Nephron (organoid): ENCODE results near the gene EFNA3.

Source experiments
- H3K27ac Mint-ChIP-seq, 3 experiments: 2 replicates each; pipeline ENCODE4 v1.8.0; 2020; ENCODE audit warnings: mixed read lengths in 3 of 3, mild to moderate bottlenecking in 2 of 3, moderate library complexity in 1 of 3
- H3K27me3 Mint-ChIP-seq: 2 replicates; pipeline ENCODE4 v1.8.0; 2021; ENCODE audit warnings: low read depth, mild to moderate bottlenecking, moderate library complexity, mixed read lengths
- H3K36me3 Mint-ChIP-seq: 2 replicates; pipeline ENCODE4 v1.8.0; 2020; ENCODE audit warnings: low read depth, mixed read lengths
- H3K4me1 Mint-ChIP-seq: 2 replicates; pipeline ENCODE4 v1.8.0; 2020; ENCODE audit warnings: mixed read lengths
- H3K4me3 Mint-ChIP-seq, 3 experiments: 2 replicates each; pipeline ENCODE4 v1.8.0; 2020; ENCODE audit warnings: mild to moderate bottlenecking in 3 of 3, mixed read lengths in 3 of 3, moderate library complexity in 2 of 3
- H3K9me3 Mint-ChIP-seq: 2 replicates; pipeline ENCODE4 v1.8.0; 2020; ENCODE audit warnings: mixed read lengths
- CTCF ChIP-seq, 3 experiments: fragments of 200-600 bp; sonication (generic); IDR thresholded peaks; one replicate each; pipeline ENCODE4 v1.5.0; 2021; ENCODE audit warnings: antibody characterized with exemption in 3 of 3; ENCODE audit not compliant: unreplicated experiment in 3 of 3

Gene EFNA3

DNA sequence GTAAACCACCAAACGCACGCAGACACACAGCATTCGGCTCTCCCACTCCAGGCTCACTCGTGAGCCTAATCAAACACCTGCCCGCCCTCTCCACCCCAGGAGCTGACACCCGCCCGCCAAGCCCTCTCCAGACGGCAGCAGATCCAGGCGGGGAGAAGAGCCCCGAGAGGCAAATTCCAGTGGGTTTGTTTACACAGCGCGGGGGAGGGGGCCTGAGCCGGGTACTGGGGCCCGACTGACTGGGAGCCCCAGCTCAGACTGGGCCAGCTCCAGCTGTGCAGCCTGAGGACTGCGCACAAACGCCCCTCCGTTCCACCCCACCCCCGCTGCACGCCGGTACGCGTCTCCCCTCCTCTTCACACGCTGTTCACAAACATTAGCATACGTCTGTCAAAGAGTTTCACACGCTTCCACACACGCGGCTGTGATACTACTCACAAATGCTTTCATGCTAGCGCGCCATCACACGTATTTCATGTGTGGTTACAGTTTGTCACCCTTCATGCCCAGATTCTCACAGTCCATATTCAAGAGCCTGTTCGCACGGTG lies 48.0 kb downstream of the EFNA3 start:
- peaks cover 12% of the 10 kb centered on the region for H3K36me3 Mint-ChIP-seq
- no peak for TF ChIP-seq CTCF (IDR thresholded peaks at IDR 0.05; ENCODE audit: unreplicated experiment in 3 of 3)
- H3K27ac Mint-ChIP-seq = peak overlapping the region; percentile 63 to 90 (median 73)
- peaks cover 58% of the 10 kb centered on the region for H3K4me1 Mint-ChIP-seq
- no peaks in the 10 kb centered on the region for H3K9me3 Mint-ChIP-seq
- H3K27me3 Mint-ChIP-seq = peaks cover 62% of the 10 kb centered on the region
- peak overlapping the region; percentile 84 to 93 (median 86) for H3K4me3 Mint-ChIP-seq

GRCh38 chr1:155127105-155127966 lies 48.7 kb downstream of the EFNA3 start, which contains the start of gene EFNA1:
TSS of gene EFNA1 (plus strand) at chr1:155127876. CDS start at chr1:155127978, 102 bp downstream.
- peak within 1 kb of the TSS; percentile 84 to 93 (median 87) for H3K4me3 Mint-ChIP-seq
- no peaks in the 10 kb centered on the region for H3K9me3 Mint-ChIP-seq
- H3K36me3 Mint-ChIP-seq = peaks cover 16% of the 10 kb centered on the region
- no peak for TF ChIP-seq CTCF (IDR thresholded peaks at IDR 0.05; ENCODE audit: unreplicated experiment in 3 of 3)
- H3K27ac Mint-ChIP-seq = peak within 1 kb of the TSS; percentile 77 to 90 (median 88)
- H3K27me3 Mint-ChIP-seq = peaks cover 60% of the 10 kb centered on the region
- H3K4me1 Mint-ChIP-seq = peaks cover 61% of the 10 kb centered on the region

- H3K27me3 Mint-ChIP-seq = peaks cover 55% of the 10 kb centered on the region
- H3K4me1 Mint-ChIP-seq = peaks cover 64% of the 10 kb centered on the region
- peaks cover 18% of the 10 kb centered on the region for H3K36me3 Mint-ChIP-seq
These were observed 49.5 kb downstream of the EFNA3 start for GRCh38 chr1:155127967-155128754.

DNA sequence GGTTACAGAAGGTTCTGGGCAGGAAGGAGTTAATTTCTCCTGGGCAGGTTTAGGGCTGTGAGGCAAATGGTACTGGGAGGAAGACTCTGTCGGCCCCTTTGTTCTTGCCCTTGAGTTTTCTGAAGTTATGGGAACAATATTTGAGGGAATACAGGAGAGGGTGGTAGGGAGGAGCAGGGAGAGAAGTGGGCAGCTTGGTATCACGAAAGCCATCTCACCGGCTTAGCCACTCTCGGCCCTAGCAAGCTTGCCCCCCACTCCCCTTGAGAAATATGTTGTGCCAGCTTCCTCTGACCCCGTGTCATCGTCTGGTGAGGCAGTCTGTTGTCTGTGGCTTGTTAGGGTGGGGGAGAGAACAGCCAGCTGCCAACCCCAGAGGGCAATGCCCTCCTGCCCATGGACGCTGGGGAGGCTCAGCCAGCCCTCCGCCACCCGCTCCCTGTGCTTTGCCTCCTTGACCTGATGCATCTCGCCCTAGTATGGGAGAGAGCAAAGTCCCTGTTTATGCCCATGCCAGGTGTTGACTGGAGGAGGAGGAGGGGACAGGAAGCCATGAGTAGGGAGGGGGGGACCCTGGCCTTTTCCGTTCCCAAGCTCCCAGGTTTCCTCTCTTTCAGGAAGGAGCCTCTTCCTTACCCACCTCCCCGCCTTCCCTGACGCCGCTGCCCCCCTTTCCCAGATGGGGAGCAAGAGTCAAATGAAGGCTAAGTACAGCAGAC lies 50.3 kb downstream of the EFNA3 start:
- Mint-ChIP-seq H3K36me3 (peaks cover 23% of the 10 kb centered on the region), H3K9me3 (no peaks in the 10 kb centered on the region), H3K27me3 (peaks cover 55% of the 10 kb centered on the region), H3K27ac (peak overlapping the region; percentile 77 to 90 (median 88)), H3K4me1 (peaks cover 70% of the 10 kb centered on the region), H3K4me3 (peak overlapping the region; percentile 84 to 87 (median 85))
- no peak for TF ChIP-seq CTCF (IDR thresholded peaks at IDR 0.05; ENCODE audit: unreplicated experiment in 3 of 3)

More at GRCh38 chr1:155127967-155128754, 49.5 kb downstream of the EFNA3 start:
- Mint-ChIP-seq H3K9me3 (no peaks in the 10 kb centered on the region), H3K27ac (peak overlapping the region; percentile 77 to 90 (median 88)), H3K4me3 (peak overlapping the region; percentile 84 to 87 (median 85))
- TF ChIP-seq CTCF (IDR thresholded peaks at IDR 0.05; ENCODE audit: unreplicated experiment in 3 of 3) = no peak

- Mint-ChIP-seq H3K36me3 (peaks cover 27% of the 10 kb centered on the region), H3K27ac (peak overlapping the region; percentile 77 to 90 (median 88)), H3K4me1 (peaks cover 74% of the 10 kb centered on the region), H3K27me3 (peaks cover 41% of the 10 kb centered on the region), H3K4me3 (peak overlapping the region; percentile 84 to 87 (median 85)), H3K9me3 (no peaks in the 10 kb centered on the region)
- TF ChIP-seq CTCF (IDR thresholded peaks at IDR 0.05; ENCODE audit: unreplicated experiment in 3 of 3) = no peak
These were observed 51.8 kb downstream of the EFNA3 start for GRCh38 chr1:155130272-155131006.
